Activated CD4-positive, alpha-beta T cell treated with anti-CD3 and anti-CD28 coated beads, Interleukin-2, amount 50 U/mL, for 48 hours (primary cell): ENCODE measurements around the gene CDC34.

Experiments
- DNase-seq, 2 experiments: peaks; one replicate each; pipeline ENCODE4 v3.0.0-alpha.2; 2020

Gene CDC34

DNA sequence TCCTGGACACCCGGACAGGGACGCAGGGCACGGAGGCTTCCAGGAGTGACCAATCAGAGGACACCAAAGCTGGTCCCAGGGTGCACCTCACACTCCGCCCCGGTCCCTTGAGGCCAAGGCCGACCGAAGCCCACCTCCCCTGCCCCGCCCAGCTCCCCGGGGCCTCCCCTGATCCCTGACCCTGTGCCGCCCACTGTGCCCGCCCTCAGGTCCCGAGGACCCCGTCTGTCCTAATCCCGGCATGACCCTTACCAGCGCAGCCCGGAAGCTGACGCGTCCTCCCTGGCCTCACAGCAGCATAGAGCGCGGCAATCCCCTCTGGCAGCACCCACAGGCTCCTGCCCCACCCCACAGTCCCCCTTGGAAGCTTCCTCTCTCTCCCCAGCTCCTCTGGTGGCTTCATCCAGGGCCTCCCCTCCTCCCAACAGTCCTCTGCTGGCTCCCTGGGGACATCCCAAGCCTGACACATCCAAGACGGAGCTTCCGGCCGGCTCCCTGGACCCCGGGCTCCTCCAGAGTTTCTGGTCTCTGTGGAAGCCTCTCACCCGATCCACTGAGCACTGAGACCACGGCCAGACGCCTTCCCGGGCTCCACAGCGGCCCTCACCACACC lies 7.4 kb upstream of the CDC34 start:
- DNase-seq: no peak

DNA sequence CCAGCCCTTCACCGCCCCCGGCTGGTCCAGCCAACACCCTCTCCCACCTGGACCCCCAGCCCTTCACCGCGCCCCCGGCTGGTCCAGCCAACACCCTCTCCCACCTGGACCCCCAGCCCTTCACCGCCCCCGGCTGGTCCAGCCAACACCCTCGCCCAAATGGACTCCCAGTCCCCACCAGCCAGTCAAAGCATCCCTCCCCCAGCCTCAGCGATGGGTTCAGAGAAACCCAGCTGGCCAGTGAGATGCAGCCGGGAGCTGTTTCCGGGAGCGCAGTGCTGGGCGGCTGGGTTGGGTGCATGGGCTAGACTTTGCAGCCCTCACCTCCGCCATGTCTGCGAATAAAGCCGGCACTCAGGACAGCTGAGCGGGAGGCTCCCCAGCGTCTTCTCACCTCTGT lies 6.5 kb upstream of the CDC34 start:
- no peak for DNase-seq

DNA sequence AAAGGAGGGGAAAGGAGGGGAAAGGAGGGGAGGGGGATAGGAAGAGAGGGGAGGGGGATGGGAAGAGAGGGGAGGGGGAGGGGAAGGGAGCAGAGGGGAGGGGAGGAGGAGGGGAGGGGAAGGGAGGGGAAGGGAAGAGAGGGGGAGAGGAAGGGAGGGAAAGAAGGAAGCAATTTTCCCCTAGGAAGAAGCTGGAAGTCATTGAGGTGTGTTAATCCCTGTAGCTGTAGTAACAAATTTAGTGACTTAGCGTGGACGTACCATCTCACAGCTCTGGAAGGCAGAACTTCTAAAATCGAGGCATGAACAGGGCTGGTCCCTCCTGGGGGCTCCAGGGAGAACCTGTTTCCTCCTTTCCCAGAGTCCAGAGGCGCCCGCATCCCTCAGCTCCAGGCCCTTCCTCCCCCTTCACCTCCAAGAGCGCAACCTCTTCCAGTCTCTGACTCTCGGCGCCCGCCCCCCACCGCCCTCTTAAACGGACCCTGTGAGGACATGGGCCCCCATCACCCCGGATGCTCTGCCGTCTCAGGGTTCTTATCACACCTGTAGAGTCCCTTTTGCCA lies 5.6 kb upstream of the CDC34 start:
- DNase-seq: no peak

DNA sequence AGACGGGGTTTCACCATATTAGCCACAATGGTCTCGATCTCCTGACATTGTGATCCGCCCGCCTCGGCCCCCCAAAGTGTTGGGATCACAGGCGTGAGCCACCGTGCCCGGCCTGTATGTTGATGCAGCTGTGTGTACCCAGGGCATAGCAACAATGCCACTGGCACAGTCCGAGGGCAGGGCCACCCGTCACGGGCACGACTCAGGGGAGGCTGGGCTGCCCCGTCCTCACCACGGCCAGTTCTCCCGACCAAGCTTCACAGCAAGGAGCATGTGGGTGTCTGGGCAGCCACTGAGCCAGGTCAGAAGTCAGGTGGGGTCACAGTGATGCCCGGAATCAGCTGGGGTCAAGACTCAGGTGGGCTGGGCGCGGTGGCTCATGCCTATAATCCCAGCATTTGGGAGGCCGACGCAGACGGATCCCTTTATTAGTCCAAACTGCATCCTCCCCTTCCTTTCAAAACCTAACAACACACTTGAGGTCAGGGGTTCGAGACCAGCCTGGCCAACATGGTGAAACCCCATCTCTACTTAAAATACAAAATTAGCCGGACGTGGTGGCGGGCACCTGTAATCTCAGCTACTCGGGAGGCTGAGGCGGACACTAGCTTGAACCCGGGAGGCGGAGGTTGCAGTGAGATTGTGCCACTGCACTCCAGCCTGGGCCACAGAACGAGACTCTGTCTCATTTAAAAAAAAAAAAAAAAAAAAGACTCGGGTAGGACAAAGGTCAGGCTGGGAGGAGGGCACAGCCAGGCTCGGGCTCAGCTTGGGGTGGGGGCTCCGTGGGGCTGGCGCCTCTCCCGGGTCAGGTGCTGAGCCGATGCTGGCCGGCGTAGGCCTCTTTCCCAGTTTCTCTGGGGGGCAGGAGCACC lies 1.2 kb upstream of the CDC34 start:
- no peak for DNase-seq

DNA sequence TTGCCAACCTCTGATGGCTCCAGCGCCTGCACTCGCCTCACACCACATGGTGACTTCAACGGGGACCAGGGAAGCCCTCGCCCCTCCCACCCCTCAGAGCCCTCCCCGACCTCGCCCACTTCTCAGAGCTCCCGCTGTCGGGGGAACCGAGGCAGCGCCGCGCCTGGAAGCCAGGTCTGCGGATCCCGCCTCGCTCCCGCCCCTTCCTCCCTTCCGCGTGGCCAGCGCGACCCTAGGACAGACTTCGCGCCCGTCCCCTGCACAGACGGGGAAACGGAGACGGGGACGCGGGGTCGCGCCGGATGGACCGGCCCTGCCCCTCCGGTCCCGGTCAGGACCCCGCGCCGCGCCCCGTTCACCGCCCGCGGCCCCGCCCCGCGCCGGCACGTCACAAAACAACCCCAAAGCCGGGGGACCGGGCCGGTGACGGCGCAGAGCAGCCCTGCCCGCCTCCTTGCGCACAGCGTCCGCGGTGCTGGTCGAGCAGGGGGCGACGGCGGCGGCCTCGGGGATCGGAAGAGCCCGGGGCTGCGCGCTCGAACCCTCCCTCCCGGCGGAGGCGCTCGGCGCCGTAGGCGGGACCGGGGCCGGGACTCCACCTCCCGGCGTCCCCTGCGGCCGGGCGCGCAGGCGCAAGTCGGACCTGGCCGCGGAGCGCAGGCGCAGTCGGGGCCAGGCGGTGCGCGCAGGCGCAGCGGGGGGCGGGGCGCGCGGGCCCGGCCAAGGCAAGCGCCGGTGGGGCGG lies 379 bp upstream of the CDC34 start:
- DNase-seq: peak; percentile 83 to 85

DNA sequence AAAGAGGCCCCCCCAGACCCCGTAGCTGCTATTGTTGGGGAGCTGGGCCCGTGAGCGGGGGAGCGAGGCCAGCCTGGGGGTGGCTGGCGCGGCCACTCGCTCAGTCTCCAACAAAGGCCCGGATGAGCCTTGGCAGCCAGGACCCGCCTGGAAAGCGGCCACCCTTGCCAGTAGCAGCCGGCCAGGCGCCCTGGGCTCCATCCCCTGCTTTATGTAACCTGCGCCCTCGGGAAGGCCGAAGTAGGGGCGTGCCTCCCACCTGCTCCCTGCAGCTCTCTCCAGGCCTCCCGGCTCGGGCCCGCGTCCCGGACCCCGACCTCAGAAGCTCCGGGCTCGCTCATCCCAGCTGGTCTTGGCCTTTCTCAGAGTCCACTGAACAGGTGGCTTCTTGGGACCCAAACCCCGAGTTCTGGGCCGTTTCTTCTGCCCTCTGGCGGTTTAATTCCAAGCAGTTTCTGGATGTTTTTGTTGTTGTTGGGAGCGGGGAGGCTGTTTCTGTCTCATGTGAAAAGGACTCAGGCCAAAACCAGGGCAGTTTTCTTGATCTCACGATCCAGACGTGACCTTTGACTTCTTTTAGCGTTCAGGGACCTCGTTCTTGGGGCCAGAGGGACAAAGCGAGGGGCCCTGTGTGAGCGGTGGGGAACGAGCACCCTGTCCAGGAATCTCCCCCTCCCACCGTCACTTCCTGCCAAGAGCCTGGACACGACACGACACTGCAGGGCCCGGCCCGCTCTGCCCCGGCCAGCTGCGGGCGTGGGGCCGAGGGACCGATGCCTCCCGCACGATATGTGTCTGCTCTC lies 1.2 kb downstream of the CDC34 start:
- peak in 1 of 2 experiments; percentile 50 for DNase-seq

DNA sequence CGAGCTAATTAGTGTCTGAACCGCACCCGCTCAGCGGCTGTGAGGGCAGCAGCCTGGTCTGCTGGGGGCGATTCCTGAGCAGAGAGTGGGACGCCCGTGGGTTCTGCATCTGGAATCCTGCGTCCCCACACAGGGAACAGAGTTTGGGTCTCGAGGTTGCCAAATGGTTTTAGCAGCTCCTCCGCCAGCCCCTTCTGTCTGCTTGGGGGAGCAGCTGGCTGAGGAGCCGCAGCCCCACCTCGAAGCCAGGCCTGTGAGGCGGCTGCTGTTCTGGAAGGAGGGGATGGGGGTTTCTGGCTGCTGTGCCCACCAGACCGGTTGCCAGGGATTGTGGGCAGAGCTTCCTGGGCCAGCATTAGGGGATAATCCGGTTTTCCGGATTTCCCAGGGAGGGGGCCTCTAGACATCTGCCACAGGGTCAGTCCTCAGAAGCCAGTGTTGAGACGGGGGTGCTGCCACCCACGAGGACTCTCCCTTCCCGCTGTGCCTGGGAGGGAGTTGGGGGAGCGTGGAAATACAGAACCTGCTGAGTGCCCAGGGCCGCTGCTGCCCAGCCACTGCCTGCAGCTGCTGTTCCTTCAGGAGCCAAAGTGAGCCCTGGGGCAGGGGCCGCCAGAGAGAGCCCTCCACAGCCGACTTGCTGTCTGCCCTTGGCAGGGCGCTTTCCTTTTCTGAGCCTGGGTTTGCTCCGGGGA lies 2.0 kb downstream of the CDC34 start:
- no peak for DNase-seq

DNA sequence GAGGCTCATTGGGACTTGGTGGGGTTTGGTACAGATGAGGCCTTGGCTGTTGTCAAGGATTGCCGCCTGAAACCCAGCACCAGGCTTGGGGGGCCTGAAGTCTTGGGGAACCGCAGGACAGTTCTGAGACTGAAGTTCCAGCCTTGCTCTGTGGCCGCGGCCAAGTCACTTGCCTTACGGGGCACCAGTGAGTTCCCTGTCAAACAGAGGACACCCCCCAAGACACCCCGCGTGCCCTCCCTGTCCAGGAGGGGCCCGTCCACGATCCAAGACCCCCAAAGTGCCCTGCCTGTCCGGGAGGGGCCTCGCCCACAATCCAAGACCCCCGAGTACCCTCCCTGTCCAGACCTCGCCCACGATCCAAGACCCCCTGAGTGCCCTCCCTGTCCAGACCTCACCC lies 2.5 kb downstream of the CDC34 start:
- DNase-seq: no peak

DNA sequence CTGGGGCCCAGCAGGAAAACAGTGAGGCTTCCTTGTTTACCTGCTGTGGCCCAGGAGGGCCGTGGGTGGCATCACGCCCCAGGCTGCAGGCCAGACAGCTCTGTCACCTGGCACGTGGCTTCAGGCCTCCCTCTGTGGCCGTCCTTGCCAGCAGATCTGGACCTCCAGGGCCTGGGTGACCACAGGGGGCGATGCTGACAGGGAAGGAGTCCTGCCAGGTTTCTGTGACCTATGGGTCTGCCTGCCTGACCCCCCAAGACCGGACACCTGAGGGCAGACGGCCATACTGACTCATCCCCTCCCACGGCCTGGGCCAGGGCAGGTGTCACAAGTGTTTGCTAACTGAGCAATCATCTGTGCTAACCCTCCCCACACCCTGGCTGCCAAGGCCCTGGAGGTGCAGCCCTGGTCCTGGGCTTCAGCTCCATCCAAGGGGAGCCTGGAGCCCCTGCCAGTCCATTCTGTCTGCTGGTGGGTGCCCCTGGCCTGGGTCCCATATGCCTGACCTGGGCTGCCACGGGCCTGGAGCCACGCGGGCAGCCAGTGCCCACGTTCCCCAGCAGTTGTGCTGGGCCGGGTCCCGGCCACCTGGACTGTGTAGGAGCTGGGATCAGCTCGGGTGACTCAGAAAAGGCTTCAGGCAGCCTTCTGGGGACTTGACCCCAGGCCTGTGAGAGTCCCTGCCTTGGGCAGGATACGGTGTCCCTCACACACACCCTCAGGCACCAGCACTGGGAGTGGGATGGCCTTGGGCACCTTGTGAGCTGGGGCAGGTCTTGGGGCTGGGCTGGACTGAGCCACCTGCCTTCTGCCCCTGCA lies 3.7 kb downstream of the CDC34 start:
- no peak for DNase-seq

DNA sequence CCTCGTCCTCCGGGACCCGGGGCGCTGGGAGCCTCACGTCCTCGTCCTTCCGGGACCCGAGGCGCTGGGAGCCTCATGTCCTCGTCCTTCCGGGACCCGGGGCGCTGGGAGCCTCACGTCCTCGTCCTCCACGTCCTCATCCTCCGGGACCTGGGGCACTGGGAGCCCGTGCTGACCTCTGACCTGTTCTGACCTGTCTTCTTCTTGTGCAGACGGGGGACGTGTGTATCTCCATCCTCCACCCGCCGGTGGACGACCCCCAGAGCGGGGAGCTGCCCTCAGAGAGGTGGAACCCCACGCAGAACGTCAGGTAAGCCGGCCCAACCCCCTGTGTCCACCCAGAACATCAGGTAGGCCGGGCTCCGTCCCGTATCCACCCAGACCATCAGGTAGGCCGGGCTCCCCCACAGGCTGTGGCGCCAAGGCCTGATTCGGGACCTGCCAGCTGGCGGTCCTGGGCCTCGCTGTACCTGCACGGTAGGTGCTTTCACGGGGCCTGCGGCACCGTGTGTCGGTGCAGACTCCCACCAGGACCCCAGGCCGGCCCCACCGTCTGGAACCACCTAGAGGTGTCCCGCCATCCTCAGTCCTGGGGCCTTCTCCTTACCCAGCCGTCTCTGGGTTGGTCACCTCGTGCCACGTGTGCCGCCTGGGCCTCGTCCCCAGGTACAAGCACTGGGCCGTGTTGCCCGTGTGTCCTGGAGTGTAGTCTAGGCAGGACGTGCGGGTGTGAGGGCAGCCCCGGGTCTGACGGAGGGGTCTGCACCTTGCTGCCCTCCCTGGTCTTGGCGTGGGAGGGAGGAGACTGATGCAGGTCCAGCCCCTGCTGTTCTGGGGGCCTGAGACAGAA lies 4.7 kb downstream of the CDC34 start:
- DNase-seq: no peak

DNA sequence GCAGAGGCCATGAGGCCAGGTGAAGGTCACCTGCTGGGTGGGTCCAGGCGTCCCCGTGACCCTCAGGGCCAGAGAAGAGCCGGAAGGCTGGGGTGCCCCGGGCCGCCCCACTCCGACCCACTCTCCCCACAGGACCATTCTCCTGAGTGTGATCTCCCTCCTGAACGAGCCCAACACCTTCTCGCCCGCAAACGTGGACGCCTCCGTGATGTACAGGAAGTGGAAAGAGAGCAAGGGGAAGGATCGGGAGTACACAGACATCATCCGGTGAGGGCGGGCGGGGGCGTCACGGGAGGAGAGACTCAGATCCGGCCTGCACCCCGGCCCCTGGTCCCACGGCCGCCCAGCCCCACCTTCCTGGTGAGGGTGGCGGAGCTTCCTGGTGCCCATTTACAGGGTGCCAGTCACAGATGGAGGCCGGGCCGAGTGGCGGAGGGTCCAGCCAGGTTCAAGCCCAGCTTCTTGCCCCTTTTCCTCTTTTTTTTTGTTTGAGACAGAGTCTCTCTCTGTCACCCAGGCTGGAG lies 5.4 kb downstream of the CDC34 start:
- no peak for DNase-seq

DNA sequence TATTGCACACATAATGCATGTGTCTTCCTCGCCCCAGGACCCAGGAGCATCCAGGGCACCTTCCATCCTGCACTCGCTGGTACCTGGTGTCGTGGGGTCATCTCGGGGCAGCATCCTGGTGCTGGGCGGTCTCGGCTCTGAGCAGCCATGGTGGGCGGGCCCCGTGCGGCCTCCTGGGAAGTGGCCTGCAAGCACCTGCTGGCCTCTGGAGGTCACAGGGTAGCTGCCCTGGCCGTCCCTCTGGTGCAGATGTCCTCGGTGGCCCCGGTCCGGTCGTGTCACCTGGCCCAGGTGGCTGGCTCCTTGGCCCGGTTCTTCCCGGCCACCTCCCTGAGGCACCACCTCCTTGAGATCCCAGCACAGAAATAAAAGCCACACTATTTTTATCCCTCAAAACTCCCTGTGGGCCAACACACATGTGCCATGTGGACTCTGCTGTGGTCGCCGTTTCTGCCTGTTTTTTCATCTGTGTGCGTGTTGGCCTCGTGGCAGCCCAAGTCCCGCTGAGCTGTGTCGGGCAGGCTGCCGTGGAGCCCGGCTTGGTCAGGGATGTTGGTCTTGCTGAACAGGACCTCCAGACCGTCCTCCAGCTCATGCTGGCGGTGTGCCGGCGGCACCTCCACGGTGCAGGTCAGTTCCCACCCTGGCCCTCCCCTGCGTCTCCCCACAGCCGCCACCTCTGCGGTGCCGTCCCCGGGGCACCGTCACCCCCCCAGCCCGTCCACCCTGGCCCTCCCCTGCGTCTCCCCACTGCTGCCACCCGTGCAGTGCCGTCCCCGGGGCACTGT lies 7.3 kb downstream of the CDC34 start:
- no peak for DNase-seq

DNA sequence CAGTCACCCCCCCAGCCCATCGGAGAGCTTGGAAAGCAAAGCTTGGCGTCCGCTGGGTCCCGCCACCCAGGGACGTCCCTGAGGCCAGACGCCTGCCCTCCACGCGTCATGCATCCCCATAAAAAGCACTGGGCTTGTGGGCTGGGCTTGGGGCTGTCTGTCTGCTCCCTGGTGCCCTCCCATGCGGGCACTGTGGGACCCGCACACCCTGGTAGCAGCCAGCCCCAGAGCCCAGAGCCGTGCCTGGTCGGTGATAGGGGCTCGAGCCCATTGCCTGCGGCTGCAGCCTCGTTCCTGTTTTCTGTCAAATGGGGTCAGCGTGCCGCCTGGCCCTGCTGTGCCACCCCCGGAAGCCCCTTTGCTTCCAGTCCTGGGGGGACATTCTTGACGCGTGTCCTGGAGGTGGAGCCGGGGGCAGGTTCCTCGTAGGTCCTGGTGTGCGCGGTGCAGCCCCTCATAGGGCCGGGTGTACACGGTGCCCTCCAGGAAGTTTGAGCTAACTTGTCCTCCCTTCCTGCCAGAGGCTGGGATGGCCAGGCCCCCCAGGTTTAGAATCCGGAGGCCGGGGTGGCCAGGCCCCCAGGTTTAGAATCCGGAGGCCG lies 8.0 kb downstream of the CDC34 start:
- DNase-seq: no peak

DNA sequence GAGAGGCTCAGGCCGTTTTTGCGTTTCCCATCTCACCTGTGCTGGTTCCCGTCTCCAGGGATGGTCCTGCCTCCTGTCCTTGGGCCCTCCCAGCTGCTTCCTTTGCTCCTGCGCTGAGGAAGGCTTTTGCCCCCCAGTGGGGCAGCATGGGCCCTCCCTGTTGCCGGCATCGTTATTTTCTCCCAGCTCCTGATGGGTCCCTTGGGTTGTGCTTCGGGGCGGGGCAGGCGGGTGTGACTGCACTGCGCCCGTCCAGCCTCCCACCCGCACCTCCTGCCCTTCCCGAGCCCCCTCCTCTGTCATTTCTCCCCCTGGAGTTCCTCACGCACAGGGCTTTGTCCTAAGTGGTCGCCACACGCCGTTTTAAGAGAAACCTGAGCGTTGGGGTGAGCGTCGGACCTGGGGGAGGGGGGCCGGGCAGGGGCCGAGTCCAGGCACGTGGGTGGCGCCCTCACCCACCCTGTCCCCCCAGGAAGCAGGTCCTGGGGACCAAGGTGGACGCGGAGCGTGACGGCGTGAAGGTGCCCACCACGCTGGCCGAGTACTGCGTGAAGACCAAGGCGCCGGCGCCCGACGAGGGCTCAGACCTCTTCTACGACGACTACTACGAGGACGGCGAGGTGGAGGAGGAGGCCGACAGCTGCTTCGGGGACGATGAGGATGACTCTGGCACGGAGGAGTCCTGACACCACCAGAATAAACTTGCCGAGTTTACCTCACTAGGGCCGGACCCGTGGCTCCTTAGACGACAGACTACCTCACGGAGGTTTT lies 9.5 kb downstream of the CDC34 start:
- DNase-seq: no peak

DNA sequence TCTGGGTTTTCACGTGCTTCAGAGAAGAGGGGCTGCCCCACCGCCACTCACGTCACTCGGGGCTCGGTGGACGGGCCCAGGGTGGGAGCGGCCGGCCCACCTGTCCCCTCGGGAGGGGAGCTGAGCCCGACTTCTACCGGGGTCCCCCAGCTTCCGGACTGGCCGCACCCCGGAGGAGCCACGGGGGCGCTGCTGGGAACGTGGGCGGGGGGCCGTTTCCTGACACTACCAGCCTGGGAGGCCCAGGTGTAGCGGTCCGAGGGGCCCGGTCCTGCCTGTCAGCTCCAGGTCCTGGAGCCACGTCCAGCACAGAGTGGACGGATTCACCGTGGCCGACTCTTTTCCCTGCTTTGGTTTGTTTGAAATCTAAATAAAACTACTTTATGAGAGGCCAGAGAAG lies 10.1 kb downstream of the CDC34 start:
- no peak for DNase-seq

DNA sequence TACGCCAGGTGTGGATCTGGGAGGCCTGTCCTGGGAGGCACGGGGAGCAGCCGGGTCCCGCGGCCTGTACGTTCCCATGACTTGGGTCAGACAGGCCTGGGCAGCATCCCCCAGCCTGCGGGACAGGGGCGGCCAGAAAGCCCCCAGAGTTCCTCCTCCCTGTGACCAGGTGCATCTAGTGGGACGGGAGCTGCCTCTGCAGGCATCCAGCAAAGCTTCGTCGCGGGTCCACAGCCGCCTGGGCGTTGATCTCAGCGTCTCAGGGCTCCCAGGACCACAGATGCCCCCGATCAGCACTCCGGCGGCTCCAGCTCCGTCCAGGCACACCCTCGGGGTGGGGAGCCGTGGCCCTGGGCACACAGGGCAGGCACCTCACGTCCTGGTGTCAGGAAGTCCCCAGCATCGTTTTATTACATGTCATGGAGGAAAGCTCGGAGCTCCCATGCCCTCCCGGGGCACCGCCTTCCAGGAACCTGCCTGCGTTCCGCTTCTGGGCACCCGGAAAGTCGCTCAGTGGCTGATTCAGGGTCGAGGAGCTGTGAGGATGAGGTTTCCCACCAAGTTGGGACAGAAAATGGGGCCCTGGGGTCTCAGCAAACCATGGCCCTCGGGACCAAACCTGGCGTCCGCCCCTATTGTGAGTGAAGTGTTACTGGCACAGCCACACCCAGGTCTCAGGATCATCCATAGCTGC lies 10.8 kb downstream of the CDC34 start:
- no peak for DNase-seq
